ENCODE measurements around the gene SLC49A4. TPM values are rescaled to one million over a fixed set of nuclear protein-coding genes. Genes with fewer than 3 reads are reported as not detected.
A peak's percentile ranks its signal among the peaks of the same experiment; 100 is the strongest.
"Not testable (repeated sequence)": the region's sequence is repeated elsewhere in the genome, so short reads cannot be mapped to it uniquely, and the experiment has no call there.

Gene SLC49A4, protein sequence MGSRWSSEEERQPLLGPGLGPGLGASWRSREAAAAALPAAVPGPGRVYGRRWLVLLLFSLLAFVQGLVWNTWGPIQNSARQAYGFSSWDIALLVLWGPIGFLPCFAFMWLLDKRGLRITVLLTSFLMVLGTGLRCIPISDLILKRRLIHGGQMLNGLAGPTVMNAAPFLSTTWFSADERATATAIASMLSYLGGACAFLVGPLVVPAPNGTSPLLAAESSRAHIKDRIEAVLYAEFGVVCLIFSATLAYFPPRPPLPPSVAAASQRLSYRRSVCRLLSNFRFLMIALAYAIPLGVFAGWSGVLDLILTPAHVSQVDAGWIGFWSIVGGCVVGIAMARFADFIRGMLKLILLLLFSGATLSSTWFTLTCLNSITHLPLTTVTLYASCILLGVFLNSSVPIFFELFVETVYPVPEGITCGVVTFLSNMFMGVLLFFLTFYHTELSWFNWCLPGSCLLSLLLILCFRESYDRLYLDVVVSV
- 10.8 TPM for total RNA-seq (ENCODE audit: insufficient read depth, low replicate concordance)

DNA sequence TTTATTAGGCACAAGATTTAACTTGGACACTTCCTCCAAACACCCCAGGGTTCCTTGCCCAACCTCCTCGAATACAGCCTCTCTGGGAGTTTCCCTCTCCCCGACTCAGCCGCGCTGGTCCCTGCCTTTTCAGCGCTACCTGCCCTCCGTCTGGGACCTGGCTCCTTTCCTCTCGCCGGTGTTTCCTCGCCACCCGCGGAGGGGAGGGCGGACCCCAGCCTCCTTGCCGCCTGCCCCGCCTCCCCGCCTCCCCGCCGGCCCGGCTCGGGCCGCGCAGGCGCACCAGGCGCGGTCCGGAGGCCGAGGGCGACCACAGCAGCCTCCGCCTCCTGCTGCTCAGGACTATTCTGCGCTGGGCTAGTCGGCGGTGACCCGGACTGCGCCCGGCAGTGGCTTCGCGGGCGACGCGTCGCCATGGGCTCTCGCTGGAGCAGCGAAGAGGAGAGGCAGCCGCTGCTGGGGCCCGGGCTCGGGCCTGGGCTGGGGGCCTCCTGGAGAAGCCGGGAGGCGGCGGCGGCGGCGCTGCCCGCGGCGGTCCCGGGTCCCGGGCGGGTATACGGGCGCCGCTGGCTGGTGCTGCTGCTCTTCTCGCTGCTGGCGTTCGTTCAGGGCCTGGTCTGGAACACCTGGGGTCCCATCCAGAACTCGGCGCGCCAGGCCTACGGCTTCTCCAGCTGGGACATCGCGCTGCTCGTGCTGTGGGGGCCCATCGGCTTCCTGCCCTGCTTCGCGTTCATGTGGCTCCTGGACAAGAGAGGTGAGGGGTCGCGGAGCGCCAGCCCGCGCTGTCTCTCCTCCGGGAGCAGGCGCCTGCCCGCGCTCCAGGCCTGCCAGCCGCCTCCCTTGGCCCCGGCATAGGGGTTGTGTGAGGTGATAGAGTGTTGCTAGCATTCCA is at the start of gene SLC49A4:
Gene SLC49A4 (plus strand): TSS at position 291 of the 895 bp plus-strand sequence. CDS start 124 bp downstream, at position 415.
- DNase-seq (ENCODE audit: low spot score): peak; percentile 82

DNA sequence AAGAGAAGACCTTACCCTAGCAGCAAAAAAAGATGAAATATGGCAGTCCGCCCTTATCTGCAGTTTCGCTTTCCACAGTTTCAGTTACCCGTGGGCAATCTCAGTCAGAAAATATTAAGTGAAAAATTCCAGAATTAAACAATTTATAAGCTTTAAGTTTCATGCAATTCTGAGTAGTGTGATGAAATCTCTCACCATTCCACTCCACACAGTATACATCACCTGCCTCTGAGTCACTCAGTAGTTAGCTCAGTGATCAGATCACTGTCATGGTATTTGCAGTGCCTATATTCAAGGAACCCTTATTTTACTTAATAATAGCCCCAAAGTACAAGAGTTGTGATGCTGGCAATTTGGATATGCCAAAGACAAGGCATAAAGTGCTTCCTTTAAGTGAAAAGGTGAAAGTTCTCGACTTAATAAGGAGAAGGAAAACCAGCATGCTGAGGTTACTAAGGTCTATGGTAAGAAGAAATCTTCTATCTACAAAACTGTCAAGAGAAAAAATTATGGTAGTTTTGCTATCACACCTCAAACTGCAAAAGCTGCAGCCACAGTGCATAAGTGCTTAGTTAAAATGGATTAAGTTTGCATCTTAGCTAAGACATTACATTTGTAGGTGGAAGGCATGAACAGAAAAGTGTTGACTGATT is 49.4 kb upstream of the SLC49A4 start:
- DNase-seq (ENCODE audit: low spot score): no peak

DNA sequence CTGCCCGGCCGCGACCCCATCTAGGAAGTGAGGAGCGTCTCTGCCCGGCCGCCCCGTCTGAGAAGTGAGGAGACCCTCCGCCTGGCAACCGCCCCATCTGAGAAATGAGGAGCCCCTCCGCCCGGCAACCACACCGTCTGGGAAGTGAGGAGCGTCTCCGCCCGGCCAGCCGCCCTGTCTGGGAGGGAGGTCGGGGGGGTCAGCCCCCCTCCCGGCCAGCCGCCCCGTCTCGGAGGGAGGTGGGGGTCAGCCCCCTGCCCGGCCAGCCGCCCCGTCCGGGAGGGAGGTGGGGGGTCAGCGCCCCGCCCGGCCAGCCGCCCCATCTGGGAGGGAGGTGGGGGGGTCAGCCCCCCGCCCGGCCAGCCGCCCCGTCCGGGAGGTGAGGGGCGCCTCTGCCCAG is 47.6 kb upstream of the SLC49A4 start:
- DNase-seq (ENCODE audit: low spot score): not testable (repeated sequence)

DNA sequence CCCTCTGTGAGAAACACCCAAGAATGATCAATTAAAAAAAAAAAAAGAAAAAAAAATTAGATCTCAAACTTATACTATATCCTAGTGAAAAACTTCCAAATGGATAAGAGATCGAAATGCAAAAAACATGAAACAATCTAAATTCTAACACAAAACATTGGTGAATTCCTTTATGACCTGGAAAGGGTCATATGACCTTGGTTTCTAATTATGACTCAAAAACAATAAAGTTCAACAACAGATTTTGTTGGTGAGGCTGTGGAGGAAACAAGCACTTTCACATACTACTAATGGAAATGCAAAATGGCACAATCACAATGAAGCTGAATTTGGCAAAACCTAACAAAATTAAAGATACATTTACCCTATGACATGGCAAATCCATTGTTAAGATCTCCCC is 46.5 kb upstream of the SLC49A4 start:
- no peak for DNase-seq (ENCODE audit: low spot score)

DNA sequence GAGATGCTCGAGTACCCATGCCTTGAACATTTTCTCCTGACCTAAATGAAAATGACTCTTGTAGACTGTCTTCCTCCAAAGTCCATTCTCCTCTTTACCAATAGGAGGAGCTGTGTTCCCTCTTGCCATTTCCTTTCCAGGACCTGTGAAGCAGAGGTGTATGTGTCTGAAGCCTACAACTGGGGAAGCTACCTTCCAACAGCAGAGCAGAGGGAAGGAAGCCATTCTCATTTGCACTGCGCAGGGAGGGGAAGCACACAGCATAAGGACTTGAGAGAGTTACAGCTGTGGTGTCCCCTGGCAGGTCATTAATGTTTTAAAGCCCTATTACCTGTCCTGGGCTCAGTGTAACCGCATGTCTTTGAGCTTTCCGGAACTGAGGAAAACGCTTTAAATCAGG is 39.9 kb upstream of the SLC49A4 start:
- no peak for DNase-seq (ENCODE audit: low spot score)

DNA sequence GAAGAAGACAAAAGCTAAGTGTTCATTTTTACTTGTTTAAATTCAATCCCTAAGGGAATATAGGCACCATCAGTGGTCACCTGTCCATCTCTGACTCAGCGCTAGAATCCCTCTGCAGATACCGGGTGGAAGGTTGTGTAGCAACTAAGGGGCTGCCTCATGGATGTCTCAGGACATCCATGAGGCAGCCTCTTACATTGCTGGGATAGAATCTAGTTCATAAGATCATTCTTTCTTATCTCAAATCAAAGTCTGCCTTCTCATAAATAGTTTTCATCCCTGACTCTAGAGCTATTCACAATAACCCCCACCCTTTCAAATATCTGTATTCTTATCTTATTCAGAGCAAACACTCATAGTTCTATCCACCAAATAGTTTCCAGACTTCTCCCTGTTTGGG is 39.4 kb upstream of the SLC49A4 start:
- no peak for DNase-seq (ENCODE audit: low spot score)

DNA sequence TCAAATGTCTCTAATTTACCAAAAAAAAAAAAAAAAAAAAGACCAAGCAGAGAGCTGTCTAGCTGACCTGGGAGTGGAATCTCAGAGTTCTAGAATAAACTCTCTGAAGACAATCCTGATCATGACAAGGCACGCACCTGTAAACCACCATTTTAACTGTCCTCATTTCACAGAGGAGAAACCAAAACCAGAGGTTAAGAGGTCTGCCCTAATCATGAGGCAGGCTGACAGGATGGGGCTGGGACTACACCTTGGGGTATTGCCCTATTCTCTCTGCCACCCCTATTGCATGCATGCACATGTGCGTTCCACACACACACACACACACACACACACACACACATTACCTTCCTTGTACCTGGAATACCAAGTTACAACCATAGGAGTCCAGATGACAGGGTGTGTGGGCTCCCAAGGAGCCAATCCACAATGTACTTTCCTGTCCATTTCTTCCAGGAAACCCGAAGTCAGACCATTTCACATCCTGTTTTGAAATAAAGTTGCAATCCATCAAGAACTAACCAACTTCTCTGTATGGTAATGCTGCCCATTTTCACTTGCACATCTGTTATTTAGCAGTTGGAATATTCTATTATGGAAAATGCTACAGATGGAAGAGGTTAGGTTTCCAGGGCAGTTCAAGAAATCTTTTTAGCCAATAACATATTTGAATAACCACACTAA is 35.9 kb upstream of the SLC49A4 start:
- no peak for DNase-seq (ENCODE audit: low spot score)

DNA sequence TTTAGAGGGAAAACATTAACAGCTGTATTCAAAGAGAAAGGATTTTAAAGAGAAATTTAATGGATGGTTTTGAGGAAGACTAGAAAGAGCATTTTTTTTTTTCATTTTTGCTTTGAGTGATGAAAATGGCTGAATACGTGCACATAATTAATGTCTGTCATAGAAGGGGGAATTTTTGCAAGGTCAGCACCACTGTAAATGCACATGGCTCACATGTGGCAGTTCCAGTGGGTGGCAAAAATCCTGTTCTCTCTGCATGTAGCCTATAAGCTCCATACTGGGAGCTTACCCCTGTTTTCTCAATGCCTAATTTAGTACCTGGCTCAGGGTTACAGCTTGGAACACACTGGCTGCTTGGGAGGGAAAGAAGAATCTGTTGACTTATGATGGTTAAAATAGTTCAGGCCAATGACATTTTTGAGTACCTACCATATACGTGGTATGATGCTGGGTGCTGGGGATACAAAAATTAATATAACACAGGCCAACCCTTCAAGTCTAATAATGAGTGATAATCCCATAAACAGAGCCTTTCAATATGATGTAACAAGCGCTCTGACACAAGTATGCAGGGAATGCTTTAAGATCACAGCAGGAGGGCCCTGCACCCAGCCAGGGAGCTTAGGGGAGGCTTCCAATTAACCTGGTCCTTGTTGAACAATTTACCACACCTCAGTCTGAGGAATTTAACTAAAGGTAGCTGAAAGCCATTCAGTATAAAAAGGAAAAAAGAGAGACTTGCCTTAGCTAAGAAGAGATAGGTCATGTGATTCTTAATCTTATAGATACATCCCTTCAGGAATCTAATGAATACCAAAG is 34.2 kb upstream of the SLC49A4 start:
- no peak for DNase-seq (ENCODE audit: low spot score)

DNA sequence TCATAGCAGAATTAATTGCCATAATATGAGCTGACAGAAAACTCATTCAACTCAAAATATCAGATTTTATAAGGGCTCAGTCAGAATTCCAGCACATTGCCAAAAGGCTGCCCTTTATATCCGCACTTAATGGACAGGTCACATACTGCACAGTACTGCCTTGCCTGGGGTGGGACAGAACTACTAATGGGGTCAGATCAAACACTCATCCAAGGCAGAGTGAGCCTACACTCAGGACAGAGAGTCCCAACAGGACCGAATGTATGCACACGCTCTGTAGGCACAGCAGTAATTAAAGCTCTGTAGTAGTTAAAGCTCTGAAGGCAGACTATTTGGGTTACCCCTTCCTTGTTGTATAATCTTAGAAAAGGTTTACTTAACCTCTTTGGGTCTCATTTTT is 28.4 kb upstream of the SLC49A4 start:
- DNase-seq (ENCODE audit: low spot score): no peak

DNA sequence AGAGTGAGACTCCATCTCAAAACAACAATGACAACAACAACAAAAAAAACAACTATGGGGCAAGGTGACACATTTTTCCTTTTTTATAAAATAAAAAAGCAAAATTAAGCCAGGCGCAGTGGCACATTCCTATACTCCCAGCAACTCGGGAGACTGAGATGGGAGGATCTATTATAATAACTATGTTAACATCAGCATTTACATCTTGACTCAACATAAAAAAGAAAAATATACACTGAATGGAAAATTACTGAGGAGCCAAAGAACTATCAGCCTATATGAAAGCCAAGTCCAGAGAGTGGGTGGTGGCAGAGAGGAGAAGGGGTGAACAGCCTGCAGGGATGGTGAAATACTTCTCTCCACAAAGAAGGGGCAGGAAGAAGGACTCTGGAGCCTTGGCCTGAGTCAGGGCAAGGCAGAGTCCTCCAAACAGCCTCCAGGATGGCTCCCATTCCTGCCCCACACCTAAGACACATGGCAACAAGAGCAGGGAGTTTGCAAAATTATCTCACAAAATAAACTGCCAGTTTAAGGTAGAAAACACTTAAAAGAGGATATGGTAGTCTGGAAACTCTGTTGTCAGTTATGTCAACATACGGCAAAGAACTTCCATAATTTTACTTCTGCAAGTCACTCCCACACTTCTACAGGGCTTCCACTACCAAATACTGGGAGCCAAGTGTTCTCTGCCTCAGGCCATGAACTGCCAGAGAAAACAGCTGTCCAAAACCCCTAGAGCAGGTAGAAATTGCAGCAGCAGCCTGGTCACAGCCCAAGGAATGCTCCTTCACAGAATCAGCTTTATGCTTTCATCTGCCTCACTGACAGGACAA is 27.1 kb upstream of the SLC49A4 start:
- DNase-seq (ENCODE audit: low spot score): no peak

DNA sequence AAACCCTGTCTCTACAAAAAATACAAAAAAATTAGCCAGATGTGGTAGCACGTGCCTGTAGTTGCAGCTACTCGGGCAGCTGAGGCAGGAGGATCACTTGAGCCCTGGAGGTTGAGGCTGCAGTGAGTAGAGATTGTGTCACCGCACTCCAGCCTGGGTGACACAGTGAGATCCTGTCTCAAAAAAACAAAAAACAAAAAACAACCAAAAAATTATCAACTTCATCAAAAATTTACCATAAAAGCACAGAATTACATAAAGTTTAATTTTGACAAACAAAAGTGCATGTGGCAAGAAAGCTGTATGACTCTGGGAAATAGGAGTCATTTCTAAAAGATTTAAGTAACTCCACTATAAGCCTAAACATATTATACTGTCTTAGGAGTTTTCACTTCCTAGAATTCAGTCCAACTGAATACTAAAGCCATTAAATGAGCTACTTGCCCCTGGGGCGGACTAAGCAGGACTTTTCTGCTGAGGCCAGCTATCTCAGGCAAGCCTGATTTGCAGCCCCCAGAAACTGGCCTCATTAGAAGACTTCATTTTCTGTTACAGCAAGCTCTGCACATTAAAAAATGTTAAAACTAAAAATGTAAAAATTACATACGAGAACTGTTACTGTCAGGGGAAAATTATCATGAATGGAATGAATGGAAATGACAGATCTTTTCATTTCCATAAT is 24.2 kb upstream of the SLC49A4 start:
- DNase-seq (ENCODE audit: low spot score): no peak

DNA sequence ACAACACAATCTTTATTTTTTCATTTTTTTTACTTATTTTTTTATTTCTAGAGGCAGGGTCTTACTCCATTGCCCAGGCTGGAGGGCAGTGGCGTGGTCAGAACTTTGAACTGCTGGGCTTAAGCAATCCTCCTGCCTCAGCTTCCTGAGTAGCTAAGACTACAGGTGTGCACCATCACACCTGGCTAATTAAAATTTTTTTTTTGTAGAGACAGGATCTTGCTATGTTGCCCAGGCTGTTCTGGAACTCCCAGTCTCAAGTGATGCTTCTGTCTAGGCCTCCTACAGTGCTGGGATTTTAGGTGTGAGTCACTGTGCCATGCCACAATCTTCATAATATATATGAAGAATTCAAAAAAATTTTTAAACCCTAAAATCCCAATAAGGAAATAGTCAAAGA is 22.0 kb upstream of the SLC49A4 start:
- no peak for DNase-seq (ENCODE audit: low spot score)

DNA sequence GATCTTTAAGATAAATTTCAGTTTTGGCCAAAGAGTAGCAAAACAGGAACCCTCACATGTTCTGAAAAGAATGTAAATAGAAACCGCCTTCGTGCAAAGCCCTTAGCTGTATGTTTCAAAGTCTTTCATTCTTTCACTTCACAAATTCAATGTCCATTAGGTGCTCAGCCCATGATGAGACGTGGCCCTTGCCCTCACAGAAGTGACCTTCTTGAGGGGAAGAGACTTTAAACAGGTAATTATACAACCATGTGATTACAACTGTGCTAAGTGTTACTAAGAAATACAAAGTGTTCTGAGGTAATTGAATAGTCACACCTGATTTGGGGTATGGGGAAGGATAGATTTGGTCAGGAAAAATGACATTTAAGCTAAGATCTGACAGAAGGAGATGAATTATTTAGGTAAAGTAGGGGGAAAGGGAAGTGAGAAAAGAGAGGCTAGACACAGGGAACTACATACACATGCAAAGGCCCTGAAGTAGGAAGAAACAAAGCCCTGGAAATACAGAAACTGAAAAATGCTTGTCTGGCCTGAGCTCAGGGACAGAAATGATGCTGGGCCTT is 20.8 kb upstream of the SLC49A4 start:
- DNase-seq (ENCODE audit: low spot score): no peak

DNA sequence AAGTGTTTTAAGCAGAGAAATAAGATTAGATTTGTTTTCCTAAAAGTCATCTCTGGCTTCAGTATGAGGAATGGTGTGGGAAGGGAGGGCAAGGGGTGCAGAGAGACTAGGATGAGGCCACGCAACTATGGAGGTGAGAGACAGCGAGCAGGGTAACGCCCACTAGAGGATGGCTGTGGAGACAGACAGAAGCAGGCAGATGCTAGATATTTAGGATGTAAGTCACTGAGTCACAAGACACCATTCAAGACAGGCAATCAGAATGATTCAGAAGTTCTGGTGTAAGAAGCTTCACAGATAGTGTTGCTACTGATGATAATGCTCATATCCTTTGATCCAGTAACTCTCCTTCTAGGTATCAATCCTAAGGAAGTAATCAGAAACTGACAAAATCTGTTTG is 20.3 kb upstream of the SLC49A4 start:
- no peak for DNase-seq (ENCODE audit: low spot score)

DNA sequence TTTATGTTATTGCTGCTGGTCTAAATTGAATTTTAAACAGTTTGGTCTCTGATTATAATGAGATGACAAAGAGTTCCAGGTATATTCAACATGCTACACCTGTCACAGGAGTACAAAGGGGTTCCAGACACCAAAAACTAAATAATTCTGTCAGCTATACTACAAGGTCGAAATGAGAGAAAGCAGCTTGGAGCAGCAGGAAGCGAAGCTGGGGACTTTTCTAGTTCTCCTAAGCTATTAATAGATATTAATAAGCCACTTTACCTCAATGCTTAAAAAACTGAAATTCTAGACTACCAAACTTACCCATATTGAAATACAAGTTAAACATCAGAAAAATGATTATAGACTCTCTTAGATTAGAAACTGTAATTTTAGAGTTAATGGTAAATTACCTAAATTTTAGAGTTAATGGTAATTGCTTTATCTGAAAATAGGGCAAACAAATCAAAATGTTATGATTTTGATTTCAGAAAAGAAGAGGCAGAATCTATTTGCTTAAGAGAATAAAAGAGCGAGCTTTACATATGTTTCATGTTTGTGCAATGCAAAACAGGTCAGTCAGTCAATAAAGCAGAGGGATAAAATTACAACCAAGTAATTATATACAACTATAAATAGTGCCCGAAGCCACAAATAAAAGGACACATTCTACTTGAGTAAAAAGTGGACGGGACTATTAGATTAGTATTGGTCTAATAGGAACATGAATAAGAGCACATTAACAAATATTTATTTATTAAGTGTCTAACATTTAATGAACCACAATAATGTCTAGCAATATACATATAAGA is 18.0 kb upstream of the SLC49A4 start:
- no peak for DNase-seq (ENCODE audit: low spot score)

DNA sequence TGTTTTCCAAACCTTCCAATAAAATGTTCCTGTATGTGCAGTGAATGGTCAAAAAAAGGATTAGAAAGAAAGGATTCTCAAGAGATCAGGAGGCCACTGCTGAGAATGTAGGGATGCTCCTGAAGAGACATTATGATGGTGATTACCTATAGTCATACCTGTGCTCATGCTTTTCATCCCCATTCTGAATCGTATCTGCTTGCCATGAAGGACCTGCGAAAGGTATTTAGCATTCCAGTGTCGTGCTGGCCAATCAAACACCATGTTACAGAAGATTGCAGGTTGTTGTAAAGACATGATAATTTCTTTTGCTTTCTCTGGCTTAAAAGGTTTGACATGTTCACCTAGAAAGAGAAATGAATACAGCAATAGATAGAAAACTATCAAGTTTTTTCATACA is 17.3 kb upstream of the SLC49A4 start:
- DNase-seq (ENCODE audit: low spot score): no peak

DNA sequence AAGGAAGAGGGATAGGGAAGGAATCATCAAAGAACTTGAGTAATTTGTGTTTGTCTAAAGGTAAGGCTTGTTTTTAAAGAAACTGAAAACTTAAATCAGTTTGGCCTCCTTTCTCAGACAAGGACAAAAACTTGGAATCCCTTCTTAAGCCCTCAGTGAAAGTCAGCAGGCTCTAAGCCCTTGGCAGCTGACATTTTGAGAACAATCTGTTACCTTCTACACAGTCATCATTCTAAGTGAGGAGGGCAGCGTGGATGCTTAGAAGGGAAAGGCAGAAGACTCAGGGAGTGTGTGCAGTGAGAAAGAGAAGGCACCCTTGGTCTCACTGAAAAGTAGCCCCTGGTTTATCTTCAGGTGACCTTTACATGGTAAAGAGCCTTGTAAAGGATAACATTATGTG is 12.1 kb upstream of the SLC49A4 start:
- DNase-seq (ENCODE audit: low spot score): no peak

DNA sequence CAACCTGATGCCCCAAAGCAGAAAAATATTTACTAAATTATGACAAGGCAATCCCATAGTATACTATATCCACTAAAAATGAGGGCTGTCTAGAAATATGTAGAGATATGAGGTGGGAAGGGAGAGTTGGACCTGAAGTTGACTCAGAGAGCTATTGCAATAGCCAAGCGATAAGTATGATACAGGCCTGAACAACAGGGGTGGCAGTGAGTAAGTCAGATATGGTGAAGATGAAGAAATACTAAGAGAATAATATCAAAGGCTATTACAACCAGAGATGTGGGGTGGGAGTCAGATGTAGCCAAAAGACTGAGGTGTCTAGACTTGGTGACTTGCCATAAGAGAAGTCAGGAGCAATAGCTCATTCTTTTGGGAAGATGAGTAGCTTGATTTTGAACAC is 10.4 kb upstream of the SLC49A4 start:
- DNase-seq (ENCODE audit: low spot score): no peak
